ENCODE measurements around the gene HCAR3. TPM values are rescaled to one million over a fixed set of nuclear protein-coding genes. Genes with fewer than 3 reads are reported as not detected.
A peak's percentile ranks its signal among the peaks of the same experiment; 100 is the strongest.

Gene HCAR3
- total RNA-seq, 1 experiment from 2014 or later, result 0.32 TPM

GRCh38 chr12:122732170-122732569, 15.6 kb upstream of the HCAR3 start:
- no peak for TF ChIP-seq CTCF (IDR thresholded peaks at IDR 0.05; ENCODE audit: insufficient read depth in 1 of 2, low read depth in 1 of 2, low read length in 1 of 2, severe bottlenecking in 1 of 2, unreplicated experiment in 1 of 2)
- intact Hi-C loops (cut with micrococcal nuclease; ENCODE audit: unreplicated experiment), result no loop called here
- no peaks in the 10 kb centered on the region for H3K27me3 Mint-ChIP-seq (ENCODE audit: insufficient read depth, unreplicated experiment)
- no peaks in the 10 kb centered on the region for H3K27me3 ChIP-seq (replicated peaks; ENCODE audit: control insufficient read depth, insufficient read depth, low read length)
- H3K36me3 ChIP-seq (ENCODE audit: control insufficient read depth, insufficient read depth, low read length), result no peaks in the 10 kb centered on the region
- no peak overlapping the region for H3K4me3 ChIP-seq (ENCODE audit: low read depth, low read length)
- CTCF ChIA-PET, result no interaction called here
- no peak for DNase-seq
- POLR2A ChIA-PET, result no interaction called here
- H3K4me1 Mint-ChIP-seq (ENCODE audit: low read depth, unreplicated experiment), result no peaks in the 10 kb centered on the region
- H3K4me3 Mint-ChIP-seq (ENCODE audit: unreplicated experiment), result no peak overlapping the region
- no TSS peak for BruUV-seq (replicated peaks)
- no peaks in the 10 kb centered on the region for H3K36me3 Mint-ChIP-seq (ENCODE audit: insufficient read depth, unreplicated experiment)
- peaks cover 27% of the 10 kb centered on the region for H3K4me1 ChIP-seq
- no peaks in the 10 kb centered on the region for H3K9me3 ChIP-seq
- no peaks in the 10 kb centered on the region for H3K9me3 Mint-ChIP-seq (ENCODE audit: unreplicated experiment)
- H3K27ac Mint-ChIP-seq (ENCODE audit: unreplicated experiment), result no peak overlapping the region

- BruUV-seq (replicated peaks), result TSS peak; percentile 26
- H3K27ac Mint-ChIP-seq (ENCODE audit: unreplicated experiment), result peak within 1 kb of the TSS; percentile 81
These were observed 13.8 kb upstream of the HCAR3 start, which contains the start of gene HCAR1 for GRCh38 chr12:122730215-122731014. Gene HCAR1 (minus strand): TSS chr12:122730844. CDS start chr12:122730339, 505 bp downstream.

More at GRCh38 chr12:122730215-122731014, 13.8 kb upstream of the HCAR3 start, which contains the start of gene HCAR1:
- Histone ChIP-seq H3K4me1 (peaks cover 43% of the 10 kb centered on the region), H3K4me3 (ENCODE audit: low read depth, low read length) (peak within 1 kb of the TSS; percentile 47), H3K36me3 (ENCODE audit: control insufficient read depth, insufficient read depth, low read length) (no peaks in the 10 kb centered on the region), H3K27me3 (replicated peaks; ENCODE audit: control insufficient read depth, insufficient read depth, low read length) (no peaks in the 10 kb centered on the region), H3K9me3 (no peaks in the 10 kb centered on the region)
- DNase-seq, result peak; percentile 50 to 51
- no peaks in the 10 kb centered on the region for H3K9me3 Mint-ChIP-seq (ENCODE audit: unreplicated experiment)
- CTCF ChIA-PET, result interaction anchor here (0.6 to 1.1 kb wide), 3 partner anchors 80 to 553 kb away, joined by 4 to 9 read pairs (median 7); no protein-coding TSS in a partner anchor
- H3K27me3 Mint-ChIP-seq (ENCODE audit: insufficient read depth, unreplicated experiment), result no peaks in the 10 kb centered on the region
- TF ChIP-seq CTCF (IDR thresholded peaks at IDR 0.05; ENCODE audit: insufficient read depth in 1 of 2, low read depth in 1 of 2, low read length in 1 of 2, severe bottlenecking in 1 of 2, unreplicated experiment in 1 of 2), result no peak
- intact Hi-C loops (cut with micrococcal nuclease; ENCODE audit: unreplicated experiment), result loop anchor here (2.0 kb wide), 1 partner anchor 52 kb away; no protein-coding TSS in a partner anchor
- H3K36me3 Mint-ChIP-seq (ENCODE audit: insufficient read depth, unreplicated experiment), result no peaks in the 10 kb centered on the region
- H3K4me1 Mint-ChIP-seq (ENCODE audit: low read depth, unreplicated experiment), result peaks cover 10% of the 10 kb centered on the region
- H3K4me3 Mint-ChIP-seq (ENCODE audit: unreplicated experiment), result peak within 1 kb of the TSS; percentile 90
- POLR2A ChIA-PET, result no interaction called here
